ENCODE data around the gene RCBTB1.

- TF ChIP-seq CTCF (IDR thresholded peaks at IDR 0.05), result no peak
- TF ChIP-seq RCOR1 (IDR thresholded peaks at IDR 0.05; ENCODE audit: low read length), result no peak
- TF ChIP-seq NFIC (IDR thresholded peaks at IDR 0.05; ENCODE audit: borderline replicate concordance), result no peak
- TF ChIP-seq SIN3A (IDR thresholded peaks at IDR 0.05; ENCODE audit: borderline replicate concordance, low read depth, low read length), result no peak
- no peak for TF ChIP-seq USF2 (IDR thresholded peaks at IDR 0.05; ENCODE audit: borderline replicate concordance, low read depth, low read length)
- TF ChIP-seq EZH2phosphoT487 (IDR thresholded peaks at IDR 0.05; ENCODE audit: borderline replicate concordance, low read depth), result no peak
- TF ChIP-seq JUND (IDR thresholded peaks at IDR 0.05), result no peak
- TF ChIP-seq GABPA (IDR thresholded peaks at IDR 0.05; ENCODE audit: low read depth), result no peak
Observed at GRCh38 chr13:49539313-49539712, 46.0 kb downstream of the RCBTB1 start.
